AG09319 (cell line): ENCODE measurements around the gene HAGH.

ENCODE experiments used
- DNase-seq: peaks from one replicate; pipeline ENCODE4 v3.0.0-alpha.2; 2010; ENCODE audit warnings: low read depth; ENCODE audit errors: extremely low read depth
- CTCF ChIP-seq: IDR thresholded peaks from 2 replicates; pipeline ENCODE4 v1.5.1; 2011; ENCODE audit warnings: low read depth, mild to moderate bottlenecking, inconsistent platforms, low read length, moderate library complexity

The HAGH gene

DNA sequence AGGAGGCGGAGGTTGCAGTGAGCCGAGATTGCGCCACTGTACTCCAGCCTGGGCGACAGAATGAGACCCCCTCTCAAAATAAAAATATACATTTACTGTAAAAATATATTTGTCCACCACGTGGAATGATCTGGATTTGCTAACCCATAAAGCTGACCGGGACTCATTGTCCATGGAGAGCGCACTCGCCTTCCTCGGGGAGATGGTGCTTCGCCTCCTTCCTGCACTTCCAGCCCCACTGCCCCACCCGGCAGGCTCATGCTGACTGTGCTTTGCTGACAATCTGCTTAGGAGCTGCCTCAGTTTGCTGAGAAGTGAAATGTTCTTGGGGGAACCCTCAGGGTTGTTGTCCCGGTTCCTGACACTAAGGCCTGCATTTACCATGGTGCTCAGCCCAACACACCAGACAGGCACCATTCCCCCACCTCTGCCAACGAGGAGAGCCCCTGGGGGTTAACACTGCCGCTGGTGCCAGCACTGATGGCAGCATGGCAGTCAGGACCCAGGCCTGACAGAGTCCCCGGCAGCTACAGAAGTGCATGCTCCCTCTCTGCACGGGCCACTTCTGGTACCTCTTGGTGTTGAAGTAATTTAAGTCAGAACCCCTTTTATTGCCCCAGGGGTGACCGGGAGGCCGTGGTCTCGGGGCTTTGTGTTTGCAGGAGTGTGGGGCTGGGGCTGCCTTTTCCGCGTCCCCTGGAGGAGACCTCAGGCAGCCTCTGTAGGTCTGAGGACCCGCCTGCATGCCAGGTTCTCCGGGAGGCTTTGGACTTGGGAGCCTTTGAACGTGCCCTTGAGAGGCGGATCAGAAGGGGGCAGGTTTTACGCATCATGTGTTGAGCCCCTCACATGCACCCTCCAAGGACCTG lies 41.4 kb downstream of the HAGH start:
- no peak for TF ChIP-seq CTCF
- no peak for DNase-seq

DNA sequence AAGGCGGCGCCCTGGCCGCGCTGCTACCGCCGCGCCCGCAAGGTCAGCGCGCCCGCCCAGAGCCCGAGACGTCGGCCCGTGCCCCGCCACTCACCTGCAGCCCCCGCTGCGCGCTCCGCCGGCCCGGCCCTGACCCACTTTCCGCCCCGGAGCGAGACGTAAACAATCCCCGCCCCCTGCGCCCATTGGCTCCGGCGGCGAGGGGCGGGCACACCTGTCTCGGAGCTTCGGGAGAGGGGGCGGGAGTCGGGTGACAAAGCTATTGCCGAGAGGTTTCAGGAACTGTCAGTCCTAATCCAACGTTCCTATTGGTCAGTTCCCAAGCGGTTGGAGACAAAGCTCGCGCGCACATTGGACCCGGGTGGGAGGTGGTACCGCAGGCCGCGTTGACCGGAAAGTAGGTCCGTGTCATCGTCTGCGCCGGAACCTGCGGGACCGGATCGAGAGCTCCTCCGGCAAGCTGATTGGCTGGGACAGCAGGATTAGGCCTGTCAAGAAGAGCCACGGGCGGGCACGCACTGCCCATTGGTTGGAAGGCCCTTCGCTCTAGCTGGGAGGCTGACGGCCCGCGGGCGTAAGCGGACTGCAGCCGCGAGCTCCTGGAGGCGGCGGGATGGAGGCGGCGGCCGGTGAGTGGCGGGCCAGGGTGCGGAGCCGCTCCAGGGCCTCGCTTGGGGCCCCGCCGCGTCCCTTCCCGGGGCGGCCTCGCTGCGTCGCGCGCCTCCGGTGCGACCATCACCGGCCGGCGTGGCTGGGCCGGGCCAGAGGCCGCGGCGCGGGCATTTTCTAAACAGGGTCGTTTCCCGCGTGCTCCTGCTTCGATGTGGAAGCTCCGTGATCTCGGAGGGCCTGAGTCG lies 44.0 kb downstream of the HAGH start, which contains the start of the genes NUBP2 and SPSB3:
TSS of gene NUBP2 (plus strand) at position 553 of the 857 bp plus-strand sequence. CDS start at position 614, 61 bp downstream.
TSS of gene SPSB3 (minus strand) at position 164 of the 857 bp plus-strand sequence. CDS start 1,088 bp downstream, outside the sequence.
- peak; percentile 100 for DNase-seq
- no peak for TF ChIP-seq CTCF

DNA sequence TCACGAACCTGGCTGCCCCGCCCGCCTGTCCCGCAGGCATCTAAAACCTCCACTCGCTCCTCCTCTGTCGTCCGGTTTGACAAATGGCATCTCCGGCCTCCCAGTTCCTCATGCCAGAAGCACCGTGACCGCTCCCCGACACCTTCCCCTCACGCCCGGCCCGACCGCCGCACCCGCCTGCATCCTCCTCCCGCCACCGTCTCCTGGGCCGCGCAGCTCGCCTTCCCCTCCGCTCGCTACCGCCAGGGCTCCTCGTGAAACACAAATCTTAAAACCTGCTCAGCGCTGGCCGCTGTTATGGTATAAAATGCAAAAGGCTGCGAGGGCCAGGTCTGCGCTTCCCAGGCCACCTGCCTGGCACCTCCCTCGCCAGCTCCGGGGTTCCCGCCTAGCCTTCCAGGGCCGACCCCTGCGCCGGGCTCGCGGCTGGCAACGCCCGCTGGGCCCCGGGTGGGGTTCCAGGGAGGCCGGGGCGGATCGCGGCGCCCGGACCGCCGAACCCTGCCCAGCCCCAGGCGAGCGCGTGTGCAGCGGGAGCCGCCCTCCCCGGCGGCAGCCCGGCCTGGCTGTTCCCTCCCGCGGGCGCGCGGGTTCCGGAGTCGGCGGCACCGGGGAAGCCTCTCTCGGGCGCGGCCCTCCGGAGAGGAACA lies 44.7 kb downstream of the HAGH start:
- no peak for DNase-seq

DNA sequence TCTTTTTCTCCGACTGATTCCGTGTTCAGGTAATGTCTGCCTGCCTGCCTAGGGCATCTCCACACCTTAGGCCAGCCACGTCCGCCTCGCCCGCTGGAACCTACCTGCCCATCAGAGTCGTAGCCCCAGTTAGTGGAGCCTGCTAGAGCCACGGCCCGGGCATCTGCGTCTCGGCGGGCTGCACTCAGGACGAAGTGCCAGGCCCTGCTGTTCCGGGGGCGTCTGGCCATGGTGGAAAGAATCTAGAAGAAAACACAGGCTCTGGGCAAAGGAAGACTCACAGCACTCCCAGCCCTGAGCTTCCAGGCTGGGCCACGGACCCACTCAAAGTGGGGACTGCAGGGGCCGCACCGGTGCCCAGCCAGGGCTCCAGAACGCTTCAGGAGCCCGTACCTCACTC lies 45.4 kb downstream of the HAGH start:
- no peak for TF ChIP-seq CTCF

More for the DNA sequence above, 44.7 kb downstream of the HAGH start:
- no peak for TF ChIP-seq CTCF

GRCh38 chr16:1780677-1781072 lies 46.0 kb downstream of the HAGH start:
- DNase-seq, result no peak
- TF ChIP-seq CTCF, result no peak

More for the DNA sequence above, 45.4 kb downstream of the HAGH start:
- no peak for DNase-seq

GRCh38 chr16:1779741-1780676 lies 46.6 kb downstream of the HAGH start:
- no peak for DNase-seq

More at GRCh38 chr16:1779741-1780676, 46.6 kb downstream of the HAGH start:
- no peak for TF ChIP-seq CTCF
